NK-92 treated with Interleukin-12 subunit alpha and Interleukin-12 subunit beta, amount 100 ng/mL, for 24 hours (cell line): ENCODE data around the gene BRINP2.

Experiments used
- DNase-seq: peaks from one replicate; lab custom pipeline; 2025; lab: John Stamatoyannopoulos, UW

BRINP2 gene

DNA sequence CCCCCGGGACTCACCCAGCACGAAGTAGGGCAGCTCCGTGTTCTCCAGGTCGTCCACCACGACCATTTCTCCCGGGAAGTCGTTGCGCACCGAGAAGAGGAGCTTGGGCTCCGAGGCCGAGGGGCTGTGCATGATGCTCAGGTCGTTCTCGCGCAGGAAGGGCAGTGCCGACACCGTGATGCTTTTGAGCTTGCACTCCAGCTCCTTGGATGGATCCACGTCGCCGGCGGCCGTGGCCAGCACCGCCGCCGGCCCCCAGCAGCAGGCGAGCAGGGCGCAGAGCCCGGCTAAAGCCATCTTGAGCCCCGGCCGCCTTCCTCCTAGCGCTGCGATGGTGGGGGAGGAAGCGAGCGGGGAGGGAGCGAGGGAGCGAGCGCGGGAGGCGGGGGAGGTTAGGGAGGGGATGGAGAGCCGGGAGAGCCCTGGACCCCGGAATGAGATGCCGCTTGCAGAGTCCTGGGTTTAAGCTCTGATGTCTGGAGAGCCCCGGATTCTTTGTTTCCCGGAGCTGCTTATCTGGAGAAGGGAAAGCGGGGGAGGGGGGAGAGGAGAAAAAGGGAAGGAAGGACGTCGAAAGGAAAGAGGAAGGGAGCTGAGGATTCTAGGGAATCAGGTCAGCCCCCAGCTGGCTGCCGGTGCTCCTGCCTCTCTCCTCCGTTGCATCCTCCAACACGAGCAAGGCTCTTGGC lies 6.2 kb upstream of the BRINP2 start, which contains the start of gene ASTN1:
Gene ASTN1, minus strand, starts transcription at position 333 of the 689 bp plus-strand sequence. Its CDS starts 36 bp downstream, at position 297.
- DNase-seq: no peak

- no peak for DNase-seq
Observed at GRCh38 chr1:177165069-177165439, 5.7 kb upstream of the BRINP2 start.

DNA sequence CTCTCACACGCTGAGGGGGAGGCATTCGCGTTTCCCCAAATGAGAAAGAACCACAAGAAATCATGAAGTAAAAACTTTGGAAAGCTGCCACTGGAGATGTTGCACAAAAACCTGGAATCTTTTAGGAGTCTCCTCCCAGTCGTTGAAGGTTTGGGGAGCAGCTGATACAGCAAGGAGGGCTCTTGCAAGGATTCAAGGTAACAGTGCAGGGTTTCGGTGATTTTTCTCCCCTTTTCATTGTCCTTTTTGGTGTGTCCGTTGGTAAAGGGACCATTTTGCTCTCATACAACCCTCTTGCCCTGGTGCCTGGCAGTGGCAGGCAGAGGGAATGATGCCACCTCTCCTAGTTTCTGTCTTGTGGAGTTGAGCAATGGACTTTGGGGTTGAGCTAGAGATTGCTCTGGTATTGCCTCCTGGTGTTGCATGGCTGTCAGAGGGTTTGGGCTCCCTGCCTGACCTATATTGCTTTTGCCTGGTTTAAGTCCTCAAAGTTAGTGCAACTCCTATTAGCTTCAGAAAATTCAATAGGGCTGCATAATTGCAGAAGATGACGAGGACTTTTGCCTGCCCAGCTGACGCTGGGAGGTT lies 872 bp downstream of the BRINP2 start:
- DNase-seq: no peak

GRCh38 chr1:177172272-177172671 lies 1.5 kb downstream of the BRINP2 start:
- no peak for DNase-seq

DNA sequence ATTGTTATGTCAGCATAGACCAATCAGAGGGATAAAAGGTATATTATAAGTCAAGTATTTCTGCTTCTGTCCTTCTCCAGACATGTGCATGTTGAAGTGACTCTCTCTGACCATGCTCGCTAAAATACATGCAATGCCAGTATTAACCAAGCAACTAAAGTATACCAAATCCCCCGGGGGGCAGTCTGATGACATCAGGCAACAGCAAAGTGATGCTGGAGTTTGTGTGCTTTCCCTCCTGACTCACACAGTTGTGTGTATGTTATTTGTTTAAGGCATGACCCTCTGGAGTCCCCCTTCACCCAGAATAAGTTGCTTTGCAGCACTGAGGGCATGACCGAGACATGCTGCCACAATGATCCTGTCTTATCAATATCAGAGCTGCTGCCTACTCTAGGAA lies 2.1 kb downstream of the BRINP2 start:
- DNase-seq: no peak

DNA sequence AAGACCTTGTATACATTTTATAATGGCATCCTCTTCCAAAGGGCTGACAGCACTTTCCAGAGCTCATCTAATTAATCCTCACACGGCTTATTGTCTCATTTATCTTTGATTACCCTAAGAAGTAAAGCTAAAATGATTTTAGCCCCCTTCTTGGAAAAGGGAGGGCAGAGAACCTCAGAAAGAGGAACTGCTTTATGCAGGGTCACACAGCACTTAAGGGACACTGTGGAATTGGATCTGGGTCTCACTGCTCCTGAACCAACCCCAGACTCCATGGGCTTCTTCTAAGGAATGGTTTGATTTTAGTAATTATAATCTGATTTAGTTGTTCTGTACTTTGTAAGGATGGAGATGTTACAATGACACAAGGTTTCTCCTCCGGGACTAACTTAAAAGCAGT lies 3.2 kb downstream of the BRINP2 start:
- DNase-seq: no peak

- DNase-seq: no peak
Observed at GRCh38 chr1:177174921-177175634, 4.3 kb downstream of the BRINP2 start.

- DNase-seq: no peak
Observed at GRCh38 chr1:177181280-177181630, 10.5 kb downstream of the BRINP2 start.

DNA sequence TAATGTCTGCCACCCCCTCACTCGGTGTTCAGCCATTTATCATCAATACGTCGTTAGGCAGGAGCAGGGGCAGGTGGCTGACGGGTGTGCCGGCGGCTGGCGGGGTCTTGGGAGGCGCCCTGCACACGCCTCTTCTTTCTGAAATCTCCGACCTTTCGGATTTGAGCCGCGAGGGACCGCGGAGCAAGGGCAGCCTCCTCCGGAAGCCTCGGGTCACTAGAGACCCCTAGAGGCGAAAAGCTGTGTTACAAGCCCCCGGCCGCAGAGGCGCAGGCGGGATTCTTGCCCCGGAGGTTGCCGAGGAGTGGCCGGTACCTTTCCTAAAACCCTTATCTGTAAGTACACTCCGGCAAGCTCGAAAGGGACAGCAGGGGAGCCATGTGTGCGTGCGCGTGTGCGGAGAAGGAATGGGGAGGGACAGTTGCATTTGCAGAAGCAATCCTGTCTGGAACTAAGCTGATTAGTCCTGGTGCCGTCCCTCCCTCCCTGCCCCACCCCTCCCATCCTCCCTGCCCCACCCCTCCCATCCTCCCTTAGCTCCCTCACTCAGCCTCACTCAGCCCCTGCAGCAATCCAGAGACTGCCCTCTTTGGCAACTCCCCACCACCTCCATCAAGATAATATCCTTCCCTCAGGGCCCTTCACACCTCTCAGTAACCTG lies 11.0 kb downstream of the BRINP2 start:
- no peak for DNase-seq

DNA sequence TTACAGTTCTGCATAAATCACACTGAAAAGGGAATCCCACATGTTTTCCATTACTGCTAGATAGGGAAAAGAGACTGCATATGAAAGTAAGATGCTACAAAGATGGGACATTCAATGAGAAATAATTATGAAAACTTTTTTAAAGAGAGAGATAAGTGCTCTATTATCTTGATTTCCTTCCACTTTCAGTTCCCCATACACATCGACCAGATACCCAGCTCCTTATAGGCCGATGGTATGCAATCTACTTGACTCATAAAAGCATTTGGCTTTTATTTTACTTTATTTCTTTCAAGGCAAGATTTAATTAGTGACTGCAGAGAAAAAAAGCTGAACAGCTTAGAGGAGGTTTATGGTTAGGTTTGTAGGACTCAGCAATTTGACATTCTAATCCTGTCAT lies 13.1 kb downstream of the BRINP2 start:
- no peak for DNase-seq

DNA sequence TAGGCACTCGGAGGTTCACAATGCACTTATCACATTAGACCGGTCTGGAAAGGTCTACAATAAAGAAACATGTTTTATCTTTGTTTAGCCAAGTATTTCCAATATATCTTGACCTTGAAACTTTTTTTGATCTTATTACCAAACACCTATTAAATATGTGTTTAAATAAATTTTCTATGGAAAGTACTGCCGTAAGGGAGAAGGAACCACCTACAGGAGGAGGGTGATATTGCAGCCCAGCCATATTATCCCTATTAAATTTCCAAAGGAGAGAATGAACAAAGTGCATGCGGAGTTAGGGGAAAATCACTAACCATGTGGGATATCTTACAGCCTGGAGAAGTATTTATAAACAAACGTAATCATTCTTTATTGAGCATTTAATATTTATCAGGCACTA lies 14.5 kb downstream of the BRINP2 start:
- no peak for DNase-seq

DNA sequence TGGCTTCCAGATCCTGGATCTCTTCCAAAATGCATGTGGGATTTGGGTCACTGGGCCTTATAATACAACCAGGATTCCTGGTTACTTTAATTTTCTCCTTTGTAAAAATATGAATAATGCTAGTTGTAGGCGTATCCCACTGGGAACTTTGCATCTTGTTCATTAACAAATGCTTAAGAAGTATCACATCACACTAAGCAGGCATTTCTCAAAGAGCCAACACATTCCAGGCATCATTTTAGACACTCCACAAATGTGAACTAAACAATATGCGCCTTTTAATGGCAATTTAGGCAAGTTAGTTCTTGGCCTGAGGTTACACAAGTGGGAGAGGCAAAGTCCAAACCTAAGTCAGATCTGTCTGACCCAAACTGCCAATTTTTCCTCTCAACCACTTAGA lies 15.9 kb downstream of the BRINP2 start:
- no peak for DNase-seq

DNA sequence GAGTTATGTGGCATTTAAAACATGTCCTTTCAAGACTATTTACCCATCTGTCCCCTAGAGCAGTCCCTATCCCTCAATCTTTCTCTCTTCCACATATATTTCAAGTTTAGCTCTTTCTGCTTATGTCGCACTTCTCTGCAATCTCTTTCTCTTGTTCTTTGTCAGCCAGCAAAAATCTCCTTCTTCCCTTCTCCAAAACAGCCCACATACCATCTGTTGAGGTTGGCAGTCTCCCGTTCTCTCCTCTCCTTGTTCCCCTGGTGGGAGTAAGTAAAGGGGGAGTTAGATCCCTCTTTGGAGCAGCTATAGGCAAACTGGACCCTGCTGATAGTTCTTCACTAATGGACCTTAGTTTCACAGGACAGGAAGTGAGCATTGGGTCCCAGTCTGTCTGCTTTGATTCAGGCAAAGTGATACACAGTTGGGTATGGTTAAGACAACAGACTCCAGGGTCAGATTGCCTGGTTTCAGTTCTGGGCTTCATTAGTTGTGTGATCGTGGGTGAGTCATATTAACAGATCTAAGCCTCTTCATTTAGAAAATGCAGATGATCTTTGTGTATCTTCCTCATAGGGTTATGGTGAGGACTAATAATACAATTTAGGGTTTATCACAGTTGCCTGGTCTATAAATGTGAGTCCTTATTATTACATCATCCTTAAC lies 19.7 kb downstream of the BRINP2 start:
- DNase-seq: no peak

DNA sequence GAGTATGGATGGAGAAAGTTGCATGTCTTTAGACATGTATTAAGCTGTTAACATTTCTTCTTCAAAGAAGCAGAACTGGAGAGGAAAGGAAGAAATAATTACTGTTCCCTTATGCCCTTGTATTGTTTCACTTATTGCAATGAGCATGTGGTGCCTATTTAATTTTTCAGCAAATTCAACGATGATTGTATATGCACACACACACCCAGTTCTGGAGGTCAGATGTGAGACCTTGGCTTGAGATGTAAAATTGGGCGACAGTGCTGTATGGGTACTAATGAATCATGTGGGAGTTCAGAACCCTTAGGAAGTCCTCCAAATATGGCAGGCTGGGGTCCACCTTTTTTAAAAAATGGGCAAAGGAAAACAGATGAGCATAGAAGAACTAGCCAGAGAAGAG lies 27.5 kb downstream of the BRINP2 start:
- no peak for DNase-seq

DNA sequence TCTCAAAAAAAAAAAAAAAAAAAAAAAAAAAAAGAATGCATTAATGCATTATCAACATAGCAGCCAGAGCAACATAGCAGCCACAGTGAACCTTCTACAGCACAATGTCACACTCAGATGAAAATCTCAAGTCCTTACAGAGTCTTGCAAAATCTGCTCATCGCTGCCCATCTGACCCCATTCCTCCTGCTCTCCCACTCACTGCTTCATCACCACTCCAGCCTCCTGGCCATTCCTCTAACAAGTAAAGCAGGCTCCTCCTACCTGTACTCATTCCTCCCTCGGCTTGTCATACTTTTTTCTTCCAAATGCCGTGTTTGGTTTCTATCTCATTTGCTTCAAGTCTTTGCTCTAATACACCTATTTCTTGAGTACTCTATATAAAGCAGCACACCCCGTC lies 29.5 kb downstream of the BRINP2 start:
- no peak for DNase-seq

DNA sequence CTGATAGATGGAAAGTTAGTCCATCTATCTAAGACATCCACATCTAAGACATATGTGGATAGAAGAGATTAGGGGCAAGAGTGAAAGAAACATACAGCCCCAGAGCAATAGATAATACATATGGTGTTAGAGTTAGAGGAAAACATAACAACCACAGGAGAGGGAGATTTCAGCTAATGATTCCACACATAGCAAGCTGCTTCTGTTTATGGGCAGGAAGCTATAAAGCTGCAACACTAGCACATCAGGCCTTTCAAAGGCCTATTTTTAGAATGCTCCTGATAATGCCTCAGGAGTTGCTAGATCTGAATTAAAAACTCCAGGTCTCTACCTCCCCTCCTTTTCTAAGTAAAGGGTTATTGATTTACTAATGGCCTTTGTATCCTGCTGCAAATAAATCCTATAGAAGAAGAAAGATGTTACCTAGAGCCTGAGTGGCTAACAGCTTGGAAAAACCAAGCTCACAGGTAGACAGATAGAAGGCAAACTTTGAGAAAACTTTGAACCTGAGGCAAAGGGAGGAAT lies 36.1 kb downstream of the BRINP2 start:
- no peak for DNase-seq

DNA sequence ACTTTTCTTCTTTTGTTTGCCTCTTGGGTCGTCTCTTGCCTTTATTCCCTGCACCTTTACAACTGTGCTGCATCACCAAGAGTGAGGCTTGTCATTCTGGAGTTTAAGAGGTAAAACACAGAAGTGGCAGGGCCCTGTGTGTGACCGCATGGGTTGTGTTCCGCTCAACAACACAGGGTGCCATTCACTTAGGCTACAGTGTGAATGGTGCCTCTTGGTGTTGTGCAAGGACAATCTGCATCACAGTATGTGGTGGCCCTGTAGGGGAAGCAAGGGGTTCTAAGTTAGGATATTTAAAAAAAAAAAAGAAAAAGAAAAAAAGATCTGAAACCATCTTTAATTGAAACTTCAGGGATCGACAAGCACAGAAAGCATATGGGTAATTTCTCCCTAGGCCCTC lies 38.2 kb downstream of the BRINP2 start:
- DNase-seq: no peak

- no peak for DNase-seq
Observed at GRCh38 chr1:177209357-177209756, 38.6 kb downstream of the BRINP2 start.

DNA sequence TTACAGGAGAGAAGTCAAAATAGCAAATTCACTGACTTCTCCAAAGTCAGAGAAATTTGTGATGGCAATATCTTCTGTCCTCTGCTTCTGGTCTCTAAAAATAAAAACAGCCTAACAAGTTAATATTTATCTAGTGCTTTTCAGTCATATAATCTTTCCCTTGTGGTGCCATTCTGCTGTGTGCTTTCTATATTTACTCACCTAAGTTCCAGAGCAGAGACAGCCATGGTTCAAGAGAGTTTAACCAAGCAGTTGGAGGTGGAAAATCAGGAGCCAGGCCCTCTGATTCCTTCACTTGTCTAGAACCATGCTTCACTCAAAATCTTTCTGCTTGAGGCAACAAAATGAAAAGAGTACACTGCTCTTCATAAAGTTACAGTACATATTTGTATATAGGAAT lies 39.3 kb downstream of the BRINP2 start:
- no peak for DNase-seq

GRCh38 chr1:177211231-177211630 lies 40.5 kb downstream of the BRINP2 start:
- no peak for DNase-seq

DNA sequence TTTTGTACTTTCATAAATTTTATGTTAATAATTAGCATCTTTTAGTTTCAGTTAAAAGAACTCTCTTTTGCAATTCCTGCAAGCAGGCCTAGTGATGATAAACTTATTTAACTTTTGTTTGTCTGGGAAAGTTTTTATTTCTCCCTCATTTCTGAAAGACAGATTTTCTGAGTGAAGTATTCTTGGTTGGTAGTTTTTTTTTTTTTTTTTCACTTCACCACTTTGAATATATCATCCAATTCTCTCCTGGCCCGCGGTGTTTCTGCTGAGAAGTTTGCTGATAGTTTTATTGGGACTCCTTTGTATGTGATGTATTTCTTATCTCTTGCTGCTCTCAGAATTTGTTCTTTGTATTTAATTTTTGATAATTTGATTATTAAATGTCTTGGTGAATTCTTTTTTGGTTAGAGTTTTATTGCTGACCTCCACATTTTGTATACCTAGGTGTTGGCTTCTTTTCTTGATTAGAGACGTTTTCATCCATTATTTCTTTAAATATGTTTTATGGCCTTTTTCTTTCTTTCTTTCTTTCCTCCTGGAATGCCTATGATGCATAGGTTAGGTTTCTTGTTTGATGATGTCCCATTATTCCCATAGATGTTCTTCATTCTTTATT lies 45.9 kb downstream of the BRINP2 start:
- no peak for DNase-seq
